ENCODE results near the gene DGKG. TPM values are rescaled to one million over a fixed set of nuclear protein-coding genes. Genes with fewer than 3 reads are reported as not detected.

DGKG gene
- polyA plus RNA-seq, 4 donors: 0.19 to 4.0 (median 0.92) TPM

DNA sequence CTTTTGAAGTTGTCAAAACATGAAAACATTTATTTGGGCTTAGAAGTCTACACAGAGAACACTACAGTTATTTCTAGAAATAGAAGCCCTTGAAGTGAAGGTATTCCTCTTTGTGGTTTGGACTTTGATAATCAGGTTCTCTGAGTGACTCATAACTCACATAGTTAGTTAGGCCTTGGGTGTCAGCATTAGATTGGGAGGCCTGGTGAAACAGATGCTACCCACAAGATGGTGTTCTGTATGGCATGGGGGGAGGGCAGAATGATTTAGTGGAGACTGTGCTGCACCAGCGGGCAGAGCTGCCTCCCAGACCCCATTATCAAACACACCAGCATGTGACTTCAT lies 144.2 kb downstream of the DGKG start:
- Histone ChIP-seq H3K4me1 (ENCODE audit: control insufficient read depth in 3 of 3, insufficient read depth in 2 of 3, low read depth in 1 of 3, low read length in 2 of 3) (no peaks in the 10 kb centered on the region), H3K27me3 (ENCODE audit: control insufficient read depth in 3 of 3, insufficient read depth in 3 of 3, low read length in 3 of 3) (no peaks in the 10 kb centered on the region), H3K4me3 (ENCODE audit: low read depth in 1 of 3, low read length in 3 of 3) (no peak overlapping the region), H3K27ac (ENCODE audit: low read depth in 1 of 3, low read length in 2 of 3) (no peak overlapping the region), H3K9me3 (ENCODE audit: control insufficient read depth in 2 of 2, insufficient read depth in 1 of 2, low read depth in 1 of 2, low read length in 1 of 2) (no peaks in the 10 kb centered on the region), H3K36me3 (ENCODE audit: control insufficient read depth in 3 of 3, insufficient read depth in 2 of 3, low read depth in 1 of 3, low read length in 3 of 3) (no peaks in the 10 kb centered on the region)
- 58 to 80% (median 69%) methylated on average over 1 of the region's 1 CpG for WGBS, 3 donors
- FAIRE-seq (no peak), DNase-seq (no peak)

DNA sequence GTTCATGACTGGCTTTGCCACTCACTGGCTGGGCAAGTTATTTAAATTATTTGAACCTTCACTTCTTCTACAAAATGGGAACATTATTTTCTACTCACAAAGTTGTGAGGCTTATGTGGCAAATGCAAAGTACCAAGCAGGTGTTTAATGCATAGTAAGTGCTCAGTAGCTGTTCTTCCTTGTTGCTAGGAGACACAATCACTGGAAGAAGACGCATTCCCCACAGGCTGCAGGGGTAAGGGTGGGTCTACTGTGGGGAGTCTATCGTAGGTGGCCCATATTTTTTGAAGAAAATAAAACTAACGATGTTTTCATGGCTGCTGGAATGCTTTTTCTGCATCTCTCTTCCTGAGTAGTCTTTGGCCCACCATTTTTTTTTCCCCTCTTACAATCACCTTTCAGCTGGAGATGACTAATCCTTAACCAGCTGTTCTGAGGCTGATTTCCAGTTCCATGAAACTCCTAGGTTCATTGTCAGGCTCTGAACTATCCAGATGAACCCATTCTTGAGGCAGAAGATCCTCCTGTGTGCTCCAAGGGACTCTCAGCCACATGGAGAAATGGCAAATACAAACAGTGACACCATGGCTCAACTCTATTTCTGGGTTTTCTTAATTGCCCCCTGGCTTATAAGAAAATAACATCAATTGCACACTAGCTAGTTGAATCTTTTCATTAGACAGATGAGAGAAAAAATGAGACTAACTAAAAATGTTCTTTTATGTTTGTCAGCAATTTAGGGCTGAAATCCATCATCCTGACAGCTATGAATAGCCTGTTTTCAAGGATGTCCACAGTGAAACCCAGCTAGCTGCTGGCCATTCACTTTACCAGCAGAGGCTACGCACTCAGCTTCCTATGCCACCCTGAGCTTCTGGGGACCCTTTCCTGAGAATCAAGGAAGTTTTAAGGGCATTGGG lies 144.9 kb downstream of the DGKG start:
- H3K36me3 ChIP-seq (ENCODE audit: control insufficient read depth in 3 of 3, insufficient read depth in 2 of 3, low read depth in 1 of 3, low read length in 3 of 3): no peaks in the 10 kb centered on the region
- no peak overlapping the region for H3K27ac ChIP-seq (ENCODE audit: low read depth in 1 of 3, low read length in 2 of 3)
- FAIRE-seq: no peak
- no peak overlapping the region for H3K4me3 ChIP-seq (ENCODE audit: low read depth in 1 of 3, low read length in 3 of 3)
- DNase-seq: no peak
- no peaks in the 10 kb centered on the region for H3K27me3 ChIP-seq (ENCODE audit: control insufficient read depth in 3 of 3, insufficient read depth in 3 of 3, low read length in 3 of 3)
- WGBS, 3 donors: 72 to 79% (median 77%) methylated on average over 4 of the region's 4 CpGs
- H3K4me1 ChIP-seq (ENCODE audit: control insufficient read depth in 3 of 3, insufficient read depth in 2 of 3, low read depth in 1 of 3, low read length in 2 of 3): no peaks in the 10 kb centered on the region
- H3K9me3 ChIP-seq (ENCODE audit: control insufficient read depth in 2 of 2, insufficient read depth in 1 of 2, low read depth in 1 of 2, low read length in 1 of 2): no peaks in the 10 kb centered on the region

DNA sequence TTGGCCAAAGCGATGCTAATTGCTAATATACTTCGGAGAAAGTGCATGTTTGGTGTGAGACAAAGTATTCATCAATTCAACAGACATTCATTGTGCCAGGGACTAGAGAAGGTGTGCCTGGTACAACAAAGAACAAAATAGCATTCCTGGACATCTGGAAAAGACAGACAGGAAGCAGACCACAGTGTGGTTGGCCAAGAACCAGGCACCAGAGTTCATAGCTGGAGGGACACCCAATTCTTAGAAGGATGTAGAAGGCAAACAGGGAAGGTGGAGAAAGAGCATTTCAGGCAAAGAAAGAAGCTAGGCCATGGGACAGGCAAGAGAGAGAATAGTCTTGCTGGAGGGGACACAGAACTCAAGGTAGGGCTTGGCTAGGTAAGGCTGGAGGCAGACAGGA lies 147.4 kb downstream of the DGKG start:
- Histone ChIP-seq H3K4me1 (ENCODE audit: control insufficient read depth in 3 of 3, insufficient read depth in 2 of 3, low read depth in 1 of 3, low read length in 2 of 3) (peaks cover 0 to 10% (median 0%) of the 10 kb centered on the region in 3 donors), H3K27ac (ENCODE audit: low read depth in 1 of 3, low read length in 2 of 3) (no peak overlapping the region), H3K36me3 (ENCODE audit: control insufficient read depth in 3 of 3, insufficient read depth in 2 of 3, low read depth in 1 of 3, low read length in 3 of 3) (no peaks in the 10 kb centered on the region), H3K9me3 (ENCODE audit: control insufficient read depth in 2 of 2, insufficient read depth in 1 of 2, low read depth in 1 of 2, low read length in 1 of 2) (no peaks in the 10 kb centered on the region), H3K4me3 (ENCODE audit: low read depth in 1 of 3, low read length in 3 of 3) (no peak overlapping the region), H3K27me3 (ENCODE audit: control insufficient read depth in 3 of 3, insufficient read depth in 3 of 3, low read length in 3 of 3) (no peaks in the 10 kb centered on the region)
- DNase-seq (no peak), FAIRE-seq (no peak)
- 87 to 88% (median 88%) methylated on average over 2 of the region's 2 CpGs for WGBS, 3 donors

DNA sequence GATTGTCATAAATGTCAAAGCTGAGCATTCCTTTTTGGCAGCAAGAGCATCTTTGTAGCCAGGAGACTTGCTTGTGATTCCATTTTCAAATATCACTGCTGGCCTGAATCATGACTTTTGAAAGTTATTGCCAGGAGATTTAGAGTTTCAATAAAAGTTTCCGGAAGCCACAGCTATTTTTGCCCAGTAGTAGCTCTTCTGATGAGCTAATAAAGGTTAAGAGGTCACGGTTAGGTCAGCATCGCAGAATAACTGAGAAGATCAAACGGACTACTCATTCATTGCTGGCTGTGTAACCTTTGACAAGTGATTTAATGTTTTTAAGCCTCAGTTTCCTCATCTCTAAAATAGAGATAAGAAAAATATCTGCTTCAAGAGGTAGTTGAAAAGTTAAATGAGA lies 148.1 kb downstream of the DGKG start:
- Histone ChIP-seq H3K9me3 (ENCODE audit: control insufficient read depth in 2 of 2, insufficient read depth in 1 of 2, low read depth in 1 of 2, low read length in 1 of 2) (no peaks in the 10 kb centered on the region), H3K27me3 (ENCODE audit: control insufficient read depth in 3 of 3, insufficient read depth in 3 of 3, low read length in 3 of 3) (no peaks in the 10 kb centered on the region), H3K4me1 (ENCODE audit: control insufficient read depth in 3 of 3, insufficient read depth in 2 of 3, low read depth in 1 of 3, low read length in 2 of 3) (peaks cover 0 to 14% (median 0%) of the 10 kb centered on the region in 3 donors), H3K4me3 (ENCODE audit: low read depth in 1 of 3, low read length in 3 of 3) (no peak overlapping the region), H3K36me3 (ENCODE audit: control insufficient read depth in 3 of 3, insufficient read depth in 2 of 3, low read depth in 1 of 3, low read length in 3 of 3) (no peaks in the 10 kb centered on the region), H3K27ac (ENCODE audit: low read depth in 1 of 3, low read length in 2 of 3) (no peak overlapping the region)
- WGBS, 3 donors: 59 to 71% (median 70%) methylated on average over 4 of the region's 4 CpGs
- DNase-seq: no peak
- no peak for FAIRE-seq

DNA sequence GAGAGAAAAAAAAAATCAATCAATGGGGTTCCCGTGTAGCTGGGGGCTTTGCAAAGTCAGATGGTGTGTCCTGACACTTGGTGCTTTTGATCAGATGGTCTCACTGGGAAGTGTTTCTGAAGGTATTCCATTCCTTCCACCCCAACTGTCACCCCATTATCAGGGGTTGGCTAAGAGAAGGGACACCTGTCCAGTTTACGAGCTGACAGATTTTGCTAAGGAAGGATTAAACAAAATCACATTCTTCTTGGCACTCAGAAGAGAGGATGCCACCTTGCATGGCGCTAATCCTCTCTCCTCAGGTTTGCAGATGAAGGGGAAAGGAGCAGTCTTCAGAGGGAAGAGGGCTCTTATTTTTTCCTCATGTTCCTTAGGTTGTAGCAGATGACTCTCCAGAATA lies 149.4 kb downstream of the DGKG start:
- 91 to 96% (median 91%) methylated on average over 3 of the region's 3 CpGs for WGBS, 3 donors
- Histone ChIP-seq H3K4me3 (ENCODE audit: low read depth in 1 of 3, low read length in 3 of 3) (no peak overlapping the region), H3K9me3 (ENCODE audit: control insufficient read depth in 2 of 2, insufficient read depth in 1 of 2, low read depth in 1 of 2, low read length in 1 of 2) (no peaks in the 10 kb centered on the region), H3K36me3 (ENCODE audit: control insufficient read depth in 3 of 3, insufficient read depth in 2 of 3, low read depth in 1 of 3, low read length in 3 of 3) (no peaks in the 10 kb centered on the region), H3K27ac (ENCODE audit: low read depth in 1 of 3, low read length in 2 of 3) (no peak overlapping the region), H3K27me3 (ENCODE audit: control insufficient read depth in 3 of 3, insufficient read depth in 3 of 3, low read length in 3 of 3) (no peaks in the 10 kb centered on the region), H3K4me1 (ENCODE audit: control insufficient read depth in 3 of 3, insufficient read depth in 2 of 3, low read depth in 1 of 3, low read length in 2 of 3) (peaks cover 0 to 14% (median 0%) of the 10 kb centered on the region in 3 donors)
- FAIRE-seq (no peak), DNase-seq (no peak)

DNA sequence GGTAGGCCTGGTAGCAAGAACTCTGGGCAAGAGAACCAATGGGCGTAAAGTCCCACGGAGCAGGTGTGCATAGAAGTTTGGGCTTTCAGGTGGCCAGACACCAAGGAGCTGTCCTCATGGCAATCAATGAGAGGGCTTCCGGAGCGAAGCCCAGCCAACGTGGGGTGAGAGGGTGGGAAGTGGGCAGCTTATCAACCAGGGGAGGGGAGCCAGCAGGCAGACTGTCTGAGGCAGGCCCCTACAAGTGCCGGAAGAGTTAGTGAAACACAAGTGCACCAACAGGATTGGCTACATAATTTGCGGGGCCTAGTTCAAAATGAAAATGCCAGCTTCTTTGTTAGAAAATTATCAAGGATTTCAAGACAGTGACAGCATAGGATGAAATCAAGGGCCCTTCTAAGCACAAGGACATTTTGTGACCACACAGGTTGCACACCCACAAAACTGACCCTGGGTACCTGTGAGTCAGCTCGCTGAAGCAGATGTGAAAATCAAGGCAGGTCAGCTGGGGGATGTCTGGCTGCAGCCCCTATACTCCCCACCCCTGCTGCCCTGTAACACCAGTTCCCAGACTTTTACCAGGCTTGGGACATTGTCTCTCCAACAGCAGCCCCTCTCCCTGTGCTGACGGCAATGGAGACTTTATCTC lies 151.1 kb downstream of the DGKG start:
- H3K27ac ChIP-seq (ENCODE audit: low read depth in 1 of 3, low read length in 2 of 3): peak overlapping the region in 1 of 3 donors; percentile 40
- no peak for FAIRE-seq
- DNase-seq: no peak
- WGBS, 3 donors: 92 to 95% (median 94%) methylated on average over 9 of the region's 9 CpGs
- peaks cover 0 to 14% (median 0%) of the 10 kb centered on the region in 3 donors for H3K4me1 ChIP-seq (ENCODE audit: control insufficient read depth in 3 of 3, insufficient read depth in 2 of 3, low read depth in 1 of 3, low read length in 2 of 3)
- no peaks in the 10 kb centered on the region for H3K36me3 ChIP-seq (ENCODE audit: control insufficient read depth in 3 of 3, insufficient read depth in 2 of 3, low read depth in 1 of 3, low read length in 3 of 3)
- H3K4me3 ChIP-seq (ENCODE audit: low read depth in 1 of 3, low read length in 3 of 3): no peak overlapping the region
- H3K9me3 ChIP-seq (ENCODE audit: control insufficient read depth in 2 of 2, insufficient read depth in 1 of 2, low read depth in 1 of 2, low read length in 1 of 2): no peaks in the 10 kb centered on the region
- H3K27me3 ChIP-seq (ENCODE audit: control insufficient read depth in 3 of 3, insufficient read depth in 3 of 3, low read length in 3 of 3): no peaks in the 10 kb centered on the region

DNA sequence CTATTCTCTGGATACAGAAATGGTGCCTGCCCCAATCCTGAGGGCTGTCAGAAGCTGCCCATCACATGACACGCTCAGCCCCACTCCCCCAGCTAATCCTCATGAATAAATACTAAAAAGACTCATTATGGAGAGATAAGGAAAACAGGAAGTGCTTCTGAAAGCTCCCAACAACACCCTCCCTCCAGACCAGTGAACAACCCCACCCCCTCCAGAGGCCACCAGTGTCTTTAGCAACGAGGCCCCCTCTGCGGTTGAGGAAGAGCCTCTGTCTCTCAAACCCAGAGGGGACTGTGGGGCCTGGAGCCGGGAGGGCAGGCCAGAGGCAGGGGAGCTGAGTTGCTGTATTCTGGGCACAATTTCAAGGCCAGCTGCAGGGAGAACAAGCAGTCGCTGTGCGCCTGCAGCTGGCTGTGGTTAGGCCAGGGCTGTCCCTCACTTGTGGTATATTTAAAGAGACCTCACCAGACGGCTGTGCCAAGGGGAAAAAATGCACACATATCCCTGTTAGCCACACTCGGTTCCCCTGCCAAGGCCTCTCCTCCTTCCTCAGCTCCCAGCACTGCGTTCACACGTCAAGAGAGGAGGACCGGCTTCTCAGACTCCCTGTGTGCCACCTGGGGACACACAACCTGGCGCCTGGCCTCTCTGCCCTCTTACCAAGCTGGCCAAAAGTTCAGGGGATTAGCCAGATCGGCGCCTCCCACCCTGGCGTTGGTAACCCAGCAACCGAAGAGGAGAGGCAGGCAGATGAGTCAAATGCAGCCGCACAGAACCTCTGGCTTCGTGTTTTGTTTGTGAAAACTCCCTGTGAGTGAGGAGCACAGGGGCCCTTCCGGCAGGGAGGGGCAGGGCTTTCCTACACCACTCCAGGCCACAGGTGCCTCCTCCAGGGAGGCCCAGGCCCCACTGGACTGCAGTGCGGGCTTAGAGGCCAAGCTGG lies 152.0 kb downstream of the DGKG start:
- no peaks in the 10 kb centered on the region for H3K36me3 ChIP-seq (ENCODE audit: control insufficient read depth in 3 of 3, insufficient read depth in 2 of 3, low read depth in 1 of 3, low read length in 3 of 3)
- H3K27ac ChIP-seq (ENCODE audit: low read depth in 1 of 3, low read length in 2 of 3): peak overlapping the region in 2 of 3 donors; percentile 47 to 55
- peaks cover 0 to 14% (median 0%) of the 10 kb centered on the region in 3 donors for H3K4me1 ChIP-seq (ENCODE audit: control insufficient read depth in 3 of 3, insufficient read depth in 2 of 3, low read depth in 1 of 3, low read length in 2 of 3)
- H3K27me3 ChIP-seq (ENCODE audit: control insufficient read depth in 3 of 3, insufficient read depth in 3 of 3, low read length in 3 of 3): no peaks in the 10 kb centered on the region
- DNase-seq: peak; percentile 28 to 46
- no peak for FAIRE-seq
- 12 to 23% (median 20%) methylated on average over 18 to 20 of the region's 20 CpGs for WGBS, 3 donors
- H3K9me3 ChIP-seq (ENCODE audit: control insufficient read depth in 2 of 2, insufficient read depth in 1 of 2, low read depth in 1 of 2, low read length in 1 of 2): no peaks in the 10 kb centered on the region
- H3K4me3 ChIP-seq (ENCODE audit: low read depth in 1 of 3, low read length in 3 of 3): no peak overlapping the region
